Measurements from ENCODE around the gene PDGFD.

The PDGFD gene

GRCh38 chr11:103867481-103867880 is 296.5 kb downstream of the PDGFD start:
- no peak for TF ChIP-seq CTCF (IDR thresholded peaks at IDR 0.05; ENCODE audit: low read depth, low read length)
- no peak for DNase-seq (ENCODE audit: extremely low read depth, low read depth)

- no peak for DNase-seq (ENCODE audit: extremely low read depth, low read depth)
Observed at GRCh38 chr11:103863497-103863896, 300.4 kb downstream of the PDGFD start.

GRCh38 chr11:103862802-103863174 is 301.2 kb downstream of the PDGFD start:
- no peak for DNase-seq (ENCODE audit: extremely low read depth, low read depth)
- TF ChIP-seq CTCF (IDR thresholded peaks at IDR 0.05; ENCODE audit: low read depth, low read length), result no peak

More at GRCh38 chr11:103863497-103863896, 300.4 kb downstream of the PDGFD start:
- TF ChIP-seq CTCF (IDR thresholded peaks at IDR 0.05; ENCODE audit: low read depth, low read length), result no peak

- TF ChIP-seq CTCF (IDR thresholded peaks at IDR 0.05; ENCODE audit: low read depth, low read length), result no peak
- DNase-seq (ENCODE audit: extremely low read depth, low read depth), result no peak
Observed at GRCh38 chr11:103862094-103862801, 301.7 kb downstream of the PDGFD start.
